ENCODE measurements around the gene ZNF341.

DNA sequence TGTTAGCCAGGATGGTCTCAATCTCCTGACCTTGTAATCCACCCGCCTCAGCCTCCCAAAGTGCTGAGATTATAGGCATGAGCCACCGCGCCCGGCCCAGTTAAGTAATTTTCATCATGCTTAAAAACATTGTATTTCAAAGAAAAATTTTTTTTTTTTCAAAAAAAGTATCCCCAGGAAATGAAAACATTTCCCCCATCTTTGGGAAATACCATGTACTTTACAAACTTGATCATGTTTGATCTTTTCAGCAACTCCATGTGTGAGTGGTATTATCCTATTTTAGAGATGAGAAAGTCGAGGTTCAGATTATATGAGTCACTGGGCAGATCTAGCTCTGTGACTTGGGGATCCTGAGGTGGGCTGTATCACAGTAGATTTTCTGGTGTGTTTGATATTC is 91.2 kb downstream of the ZNF341 start:
- TF ChIP-seq POLR2A (IDR thresholded peaks at IDR 0.05): no peak
- TF ChIP-seq, protein P1, sequence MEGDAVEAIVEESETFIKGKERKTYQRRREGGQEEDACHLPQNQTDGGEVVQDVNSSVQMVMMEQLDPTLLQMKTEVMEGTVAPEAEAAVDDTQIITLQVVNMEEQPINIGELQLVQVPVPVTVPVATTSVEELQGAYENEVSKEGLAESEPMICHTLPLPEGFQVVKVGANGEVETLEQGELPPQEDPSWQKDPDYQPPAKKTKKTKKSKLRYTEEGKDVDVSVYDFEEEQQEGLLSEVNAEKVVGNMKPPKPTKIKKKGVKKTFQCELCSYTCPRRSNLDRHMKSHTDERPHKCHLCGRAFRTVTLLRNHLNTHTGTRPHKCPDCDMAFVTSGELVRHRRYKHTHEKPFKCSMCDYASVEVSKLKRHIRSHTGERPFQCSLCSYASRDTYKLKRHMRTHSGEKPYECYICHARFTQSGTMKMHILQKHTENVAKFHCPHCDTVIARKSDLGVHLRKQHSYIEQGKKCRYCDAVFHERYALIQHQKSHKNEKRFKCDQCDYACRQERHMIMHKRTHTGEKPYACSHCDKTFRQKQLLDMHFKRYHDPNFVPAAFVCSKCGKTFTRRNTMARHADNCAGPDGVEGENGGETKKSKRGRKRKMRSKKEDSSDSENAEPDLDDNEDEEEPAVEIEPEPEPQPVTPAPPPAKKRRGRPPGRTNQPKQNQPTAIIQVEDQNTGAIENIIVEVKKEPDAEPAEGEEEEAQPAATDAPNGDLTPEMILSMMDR (IDR thresholded peaks at IDR 0.05): no peak
- no peak for TF ChIP-seq POLR2AphosphoS5 (IDR thresholded peaks at IDR 0.05; ENCODE audit: insufficient read depth in 1 of 2, low read depth in 1 of 2)
